Measurements from ENCODE around the gene KCTD17. TPM values are rescaled to one million over a fixed set of nuclear protein-coding genes. Genes with fewer than 3 reads are reported as not detected.

The KCTD17 gene
- total and polyA plus RNA-seq, 2 of the 13 experiments (the other 11 are each of a cell fraction or from before 2014, with no cell fraction given): 5.3 to 11.7 TPM

- TF ChIP-seq PREB (CRISPR knock-in tag; IDR thresholded peaks at IDR 0.05) (no peak), HOXA5 (CRISPR knock-in tag; IDR thresholded peaks at IDR 0.05) (no peak; the same call in 1 of the 2 replicates), ZNF775 (CRISPR knock-in tag; IDR thresholded peaks at IDR 0.05; ENCODE audit: borderline replicate concordance) (no peak), REL (CRISPR knock-in tag; conservative IDR thresholded peaks at IDR 0.05) (no peak), ATAD3A (CRISPR knock-in tag; IDR thresholded peaks at IDR 0.05) (no peak), CTCF (CRISPR knock-in tag; IDR thresholded peaks at IDR 0.05) (0 out of 2 replicates have a peak, but pooled peaks have one; percentile 8), ZNF503 (CRISPR knock-in tag; IDR thresholded peaks at IDR 0.05) (no peak), SAFB2 (CRISPR knock-in tag; IDR thresholded peaks at IDR 0.05; ENCODE audit: borderline replicate concordance, low read depth) (no peak), POLR2AphosphoS5 (IDR thresholded peaks at IDR 0.05; ENCODE audit: low read depth, low read length) (peak; percentile 32), SATB2 (CRISPR knock-in tag; IDR thresholded peaks at IDR 0.05) (no peak), BRF2 (CRISPR knock-in tag; IDR thresholded peaks at IDR 0.05) (0 out of 2 replicates have a peak, but pooled peaks have one; percentile 40), CEBPB (IDR thresholded peaks at IDR 0.05; ENCODE audit: borderline replicate concordance, low read depth, low read length) (no peak), ZNF569 (CRISPR knock-in tag; IDR thresholded peaks at IDR 0.05; ENCODE audit: borderline replicate concordance) (0 out of 2 replicates have a peak, but pooled peaks have one; percentile 62), ZBED4 (CRISPR knock-in tag; IDR thresholded peaks at IDR 0.05; ENCODE audit: borderline replicate concordance) (no peak), ZNF121 (CRISPR knock-in tag; IDR thresholded peaks at IDR 0.05) (0 out of 2 replicates have a peak, but pooled peaks have one; percentile 28), TAF1 (CRISPR knock-in tag; IDR thresholded peaks at IDR 0.05) (peak; percentile 38; the same call in 1 of the 2 replicates), PHB2 (IDR thresholded peaks at IDR 0.05; ENCODE audit: partially characterized antibody) (no peak), SMARCE1 (IDR thresholded peaks at IDR 0.05; ENCODE audit: borderline replicate concordance) (no peak), RFX1 (IDR thresholded peaks at IDR 0.05) (no peak)
These were observed 32.0 kb upstream of the KCTD17 start, which contains the start of the genes MPST and TST (continued) for GRCh38 chr22:37019309-37020191.
